ENCODE data around the gene PLOD1. TPM values are rescaled to one million over a fixed set of nuclear protein-coding genes. Genes with fewer than 3 reads are reported as not detected.

PLOD1 gene
- total and polyA plus RNA-seq, 8 donors: 8.2 to 56.2 (median 35.2) TPM

DNA sequence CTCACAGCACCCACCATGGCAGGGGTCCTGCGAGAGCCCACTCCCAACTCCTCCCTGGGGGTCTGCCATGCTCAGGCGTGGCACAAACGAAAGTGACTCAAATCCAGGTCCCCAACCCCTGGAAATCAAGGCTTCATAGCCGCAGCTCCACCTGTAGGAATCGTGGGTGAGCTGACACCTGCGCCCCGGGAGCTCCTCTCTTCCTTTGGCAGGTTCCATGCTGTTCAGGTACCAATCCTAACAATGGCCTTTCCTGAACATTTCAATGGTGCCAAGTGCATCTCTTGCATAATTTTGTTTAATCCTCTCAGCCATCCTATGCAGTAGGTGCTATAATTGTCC, 46.9 kb upstream of the PLOD1 start:
- Histone ChIP-seq H3K27me3 (peaks cover 0 to 27% (median 0%) of the 10 kb centered on the region in 3 donors), H3K4me1 (peaks cover 0 to 6% (median 2%) of the 10 kb centered on the region in 4 donors), H3K36me3 (no peaks in the 10 kb centered on the region), H3K27ac (no peak overlapping the region), H3K4me3 (no peak overlapping the region), H3K9me3 (no peaks in the 10 kb centered on the region)
- intact Hi-C loops (cut with DNase I; ENCODE audit: low total_unique reads): no loop called here
- no peak for TF ChIP-seq POLR2AphosphoS5 (IDR thresholded peaks at IDR 0.05)
- TF ChIP-seq, protein P1, sequence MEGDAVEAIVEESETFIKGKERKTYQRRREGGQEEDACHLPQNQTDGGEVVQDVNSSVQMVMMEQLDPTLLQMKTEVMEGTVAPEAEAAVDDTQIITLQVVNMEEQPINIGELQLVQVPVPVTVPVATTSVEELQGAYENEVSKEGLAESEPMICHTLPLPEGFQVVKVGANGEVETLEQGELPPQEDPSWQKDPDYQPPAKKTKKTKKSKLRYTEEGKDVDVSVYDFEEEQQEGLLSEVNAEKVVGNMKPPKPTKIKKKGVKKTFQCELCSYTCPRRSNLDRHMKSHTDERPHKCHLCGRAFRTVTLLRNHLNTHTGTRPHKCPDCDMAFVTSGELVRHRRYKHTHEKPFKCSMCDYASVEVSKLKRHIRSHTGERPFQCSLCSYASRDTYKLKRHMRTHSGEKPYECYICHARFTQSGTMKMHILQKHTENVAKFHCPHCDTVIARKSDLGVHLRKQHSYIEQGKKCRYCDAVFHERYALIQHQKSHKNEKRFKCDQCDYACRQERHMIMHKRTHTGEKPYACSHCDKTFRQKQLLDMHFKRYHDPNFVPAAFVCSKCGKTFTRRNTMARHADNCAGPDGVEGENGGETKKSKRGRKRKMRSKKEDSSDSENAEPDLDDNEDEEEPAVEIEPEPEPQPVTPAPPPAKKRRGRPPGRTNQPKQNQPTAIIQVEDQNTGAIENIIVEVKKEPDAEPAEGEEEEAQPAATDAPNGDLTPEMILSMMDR (IDR thresholded peaks at IDR 0.05): no peak
- no peak for TF ChIP-seq POLR2A (IDR thresholded peaks at IDR 0.05)
- DNase-seq: no peak
- WGBS, 5 donors: 76 to 79% (median 76%) methylated on average over 7 of the region's 7 CpGs

DNA sequence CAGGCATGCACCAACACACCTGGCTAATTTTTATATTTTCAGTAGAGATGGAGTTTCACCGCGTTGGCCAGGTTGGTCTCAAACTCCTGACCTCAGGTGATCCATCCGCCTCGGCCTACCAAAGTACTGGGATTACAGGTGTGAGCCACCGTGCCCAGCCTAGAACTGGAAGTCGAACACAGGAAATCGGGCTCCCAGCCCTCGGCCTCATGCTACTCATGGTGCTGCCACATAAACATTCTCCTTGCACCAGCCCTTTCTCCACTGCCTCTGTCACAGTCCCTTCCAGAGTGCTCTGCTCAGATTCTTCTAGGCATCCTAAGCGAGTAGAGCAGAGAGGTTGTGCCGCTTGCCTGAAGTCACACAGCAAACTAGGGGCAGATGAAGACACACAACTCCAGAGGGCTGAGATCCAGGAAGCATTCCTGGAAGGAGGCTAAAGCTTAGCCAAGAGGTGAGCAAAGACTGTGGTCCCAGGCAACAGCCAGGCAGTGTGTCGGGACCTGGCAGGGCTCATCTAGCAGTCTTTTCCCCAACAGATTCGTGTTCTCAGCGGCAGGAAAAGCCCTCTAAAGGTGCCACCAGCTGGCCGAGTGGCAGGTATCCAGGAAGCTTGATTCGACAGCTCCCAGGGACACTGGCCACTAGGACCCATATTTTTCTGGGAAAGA, 46.2 kb upstream of the PLOD1 start:
- Histone ChIP-seq H3K27me3 (peaks cover 0 to 26% (median 0%) of the 10 kb centered on the region in 3 donors), H3K36me3 (no peaks in the 10 kb centered on the region), H3K4me3 (no peak overlapping the region), H3K27ac (no peak overlapping the region), H3K4me1 (no peaks in the 10 kb centered on the region), H3K9me3 (no peaks in the 10 kb centered on the region)
- no peak for DNase-seq
- TF ChIP-seq POLR2A (IDR thresholded peaks at IDR 0.05) (no peak), POLR2AphosphoS5 (IDR thresholded peaks at IDR 0.05) (no peak), EP300 (IDR thresholded peaks at IDR 0.05) (no peak)
- TF ChIP-seq, protein P1 (IDR thresholded peaks at IDR 0.05): no peak
- intact Hi-C loops (cut with DNase I; ENCODE audit: low total_unique reads): no loop called here
- WGBS, 5 donors: 77 to 83% (median 78%) methylated on average over 15 of the region's 15 CpGs

DNA sequence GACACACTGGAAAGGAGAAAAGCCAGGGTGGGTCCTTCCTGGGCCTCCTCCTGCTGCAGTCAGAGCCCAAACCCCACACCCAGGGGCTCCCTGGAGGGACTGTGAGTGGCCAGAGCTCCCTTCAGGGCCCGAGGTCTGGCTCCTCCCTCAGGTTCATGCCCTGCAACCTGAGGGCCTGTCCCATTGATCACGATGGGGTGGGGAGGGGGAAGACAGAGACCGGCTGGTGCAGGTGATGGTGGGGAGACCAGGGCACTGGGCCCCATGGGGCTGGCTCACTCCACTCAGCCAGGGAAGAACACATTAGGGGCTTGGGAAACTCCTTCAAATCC, 45.7 kb upstream of the PLOD1 start:
- intact Hi-C loops (cut with DNase I; ENCODE audit: low total_unique reads): no loop called here
- Histone ChIP-seq H3K4me1 (no peaks in the 10 kb centered on the region), H3K27me3 (peaks cover 0 to 28% (median 0%) of the 10 kb centered on the region in 3 donors), H3K27ac (no peak overlapping the region), H3K36me3 (no peaks in the 10 kb centered on the region), H3K4me3 (no peak overlapping the region), H3K9me3 (no peaks in the 10 kb centered on the region)
- WGBS, 5 donors: 37 to 57% (median 40%) methylated on average over 3 of the region's 3 CpGs
- TF ChIP-seq POLR2A (IDR thresholded peaks at IDR 0.05): no peak
- TF ChIP-seq, protein P1 (IDR thresholded peaks at IDR 0.05): no peak
- no peak for TF ChIP-seq EP300 (IDR thresholded peaks at IDR 0.05)
- TF ChIP-seq POLR2AphosphoS5 (IDR thresholded peaks at IDR 0.05): no peak
- DNase-seq: no peak

DNA sequence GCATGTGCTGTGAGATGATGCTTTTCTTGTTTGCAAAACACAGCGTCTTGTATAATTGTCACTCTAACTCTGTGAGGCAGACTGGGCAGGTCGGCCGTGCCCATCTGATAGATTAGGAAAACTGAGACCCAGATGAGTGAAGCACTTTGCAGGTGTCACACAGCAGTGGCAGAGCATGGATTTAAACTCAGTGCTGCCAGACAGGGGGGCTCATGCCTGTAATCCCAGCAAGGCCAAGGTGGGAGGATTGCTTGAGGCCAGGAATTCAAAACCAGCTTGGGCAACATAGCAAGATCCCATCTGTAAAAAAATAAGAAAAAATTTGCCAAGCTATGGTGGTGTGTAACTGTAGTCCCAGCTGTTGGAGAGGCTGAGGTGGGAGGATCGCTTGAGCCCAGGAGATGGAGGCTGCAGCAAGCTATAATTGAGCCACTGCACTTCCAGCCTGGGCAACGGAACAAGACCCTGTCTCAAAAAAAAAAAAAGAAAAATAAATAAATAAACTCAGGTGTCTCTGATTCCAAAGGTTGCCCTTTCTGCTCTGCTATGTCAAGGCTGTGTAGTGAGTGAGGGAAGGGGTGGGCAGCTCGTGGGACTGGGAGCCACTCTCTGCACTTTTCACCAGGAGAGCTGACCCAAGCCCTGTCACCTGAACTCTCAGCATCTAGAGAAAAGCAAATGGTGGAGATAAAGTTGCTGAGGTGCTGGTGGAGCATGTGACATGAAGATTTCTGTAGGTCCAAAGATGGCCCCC, 42.9 kb upstream of the PLOD1 start:
- no peak overlapping the region for H3K27ac ChIP-seq
- TF ChIP-seq EP300 (IDR thresholded peaks at IDR 0.05) (no peak), POLR2A (IDR thresholded peaks at IDR 0.05) (no peak), POLR2AphosphoS5 (IDR thresholded peaks at IDR 0.05) (no peak)
- TF ChIP-seq, protein P1 (IDR thresholded peaks at IDR 0.05): no peak
- H3K4me1 ChIP-seq: no peaks in the 10 kb centered on the region
- intact Hi-C loops (cut with DNase I; ENCODE audit: low total_unique reads): loop anchor here (5.0 kb wide), 1 partner anchor 54 kb away; no protein-coding TSS in a partner anchor
- peaks cover 0 to 56% (median 0%) of the 10 kb centered on the region in 3 donors for H3K27me3 ChIP-seq
- no peak overlapping the region for H3K4me3 ChIP-seq
- 72 to 83% (median 73%) methylated on average over 6 of the region's 6 CpGs for WGBS, 5 donors
- no peaks in the 10 kb centered on the region for H3K9me3 ChIP-seq
- H3K36me3 ChIP-seq: no peaks in the 10 kb centered on the region
- no peak for DNase-seq
